ENCODE results near the gene HCN4.
"Not testable (repeated sequence)": the region's sequence is repeated elsewhere in the genome, so short reads cannot be mapped to it uniquely, and the experiment has no call there.

HCN4 gene

DNA sequence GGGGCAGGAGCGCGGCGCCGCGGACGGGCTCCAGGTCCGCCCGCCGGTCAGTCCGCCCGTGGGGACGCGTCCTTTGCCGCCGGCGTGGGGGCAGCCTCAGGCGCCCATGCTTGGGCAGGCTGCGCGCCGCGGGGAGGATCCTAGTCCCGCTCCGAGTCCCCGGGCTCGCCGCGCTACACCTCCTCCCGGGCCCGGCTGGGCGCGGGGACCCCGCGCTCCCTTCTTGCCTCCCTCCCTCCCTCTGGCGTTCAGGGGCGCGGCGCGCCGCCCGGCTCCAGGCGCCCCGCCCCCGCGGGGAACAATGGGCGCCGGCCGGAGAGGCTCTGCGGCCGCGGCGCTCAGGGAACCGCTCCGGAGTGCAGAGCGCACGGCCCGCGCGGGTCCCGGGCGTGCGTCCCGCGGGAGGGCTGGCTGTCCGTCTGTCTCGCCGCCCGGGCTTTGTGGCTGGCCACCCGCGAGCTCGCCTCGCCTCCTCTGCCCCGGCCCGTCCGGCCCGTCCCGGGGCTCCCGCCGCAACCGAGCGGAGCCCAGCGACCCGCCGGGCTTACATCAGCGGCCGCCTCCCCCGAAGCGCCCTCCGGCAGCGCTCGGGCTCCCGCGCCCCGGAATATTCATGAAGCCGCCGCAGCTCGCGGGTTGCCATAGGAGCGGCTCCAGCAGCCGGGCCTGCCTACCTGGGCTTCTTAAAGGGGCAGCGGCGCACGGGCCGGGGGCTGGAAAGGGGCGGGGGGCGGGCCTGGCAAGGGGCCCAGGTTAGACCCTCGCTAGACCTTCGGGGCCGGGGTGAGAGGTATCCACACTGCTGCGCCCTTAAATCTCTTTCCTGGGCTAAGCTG is at the start of gene HCN4:
HCN4 (minus strand) TSS at position 658 of the 836 bp plus-strand sequence. CDS start 688 bp downstream, outside the sequence.
- no peak for DNase-seq

DNA sequence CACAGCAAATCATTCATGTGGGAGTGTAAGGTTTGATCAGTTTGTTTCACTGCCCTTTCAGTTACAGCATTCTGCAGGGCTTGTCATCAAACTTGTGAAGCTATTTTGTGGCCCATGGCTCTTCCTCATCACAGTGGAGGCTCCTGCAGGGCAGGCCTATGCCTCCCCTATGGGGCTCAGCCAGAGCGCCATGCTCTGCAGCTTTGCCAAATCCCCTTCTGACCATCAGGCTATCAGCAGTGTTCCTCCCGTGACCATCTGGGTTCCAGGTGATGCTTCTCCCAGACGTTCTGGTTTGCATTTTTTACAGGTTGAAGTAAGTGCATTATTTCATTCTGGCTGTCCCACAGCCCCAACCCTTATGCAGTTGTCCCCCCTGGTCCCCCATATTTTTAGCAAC is 46.1 kb upstream of the HCN4 start:
- DNase-seq = no peak

DNA sequence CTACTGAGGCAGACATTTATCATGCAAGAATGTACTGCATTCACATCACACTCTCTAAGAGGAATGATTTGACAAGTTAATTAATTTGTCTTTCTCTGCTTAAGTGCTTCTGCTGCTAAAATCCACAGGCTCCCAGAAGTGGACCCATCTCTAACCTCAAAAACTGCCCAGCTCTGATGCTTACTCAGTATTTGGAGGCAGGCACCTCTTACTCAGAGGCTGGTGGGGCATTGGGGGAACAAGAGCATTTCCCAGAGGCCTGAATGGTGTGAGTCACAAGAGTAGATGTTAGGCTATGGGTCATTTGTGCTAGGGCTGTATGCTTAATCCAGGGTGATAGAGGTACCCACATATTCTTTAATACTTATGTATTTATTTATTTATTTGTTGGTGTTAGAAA is 34.4 kb upstream of the HCN4 start:
- DNase-seq = no peak

DNA sequence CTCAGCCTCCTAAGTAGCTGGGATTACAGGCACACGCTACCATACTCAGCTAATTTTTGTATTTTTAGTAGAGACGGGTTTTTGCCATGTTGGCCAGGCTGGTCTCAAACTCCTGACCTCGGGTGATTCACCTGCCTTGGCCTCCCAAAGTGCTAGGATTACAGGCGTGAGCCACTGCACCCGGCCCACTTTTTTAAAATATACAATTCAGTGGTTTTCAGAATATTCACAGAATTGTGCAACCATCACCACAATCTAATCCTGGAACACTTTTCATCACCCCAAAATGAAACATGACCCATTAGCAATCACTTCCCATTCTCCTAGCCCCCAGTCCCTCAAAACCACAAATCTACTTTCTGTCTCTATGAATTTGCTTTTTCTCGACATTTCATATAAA is 31.5 kb upstream of the HCN4 start:
- not testable (repeated sequence) for DNase-seq

DNA sequence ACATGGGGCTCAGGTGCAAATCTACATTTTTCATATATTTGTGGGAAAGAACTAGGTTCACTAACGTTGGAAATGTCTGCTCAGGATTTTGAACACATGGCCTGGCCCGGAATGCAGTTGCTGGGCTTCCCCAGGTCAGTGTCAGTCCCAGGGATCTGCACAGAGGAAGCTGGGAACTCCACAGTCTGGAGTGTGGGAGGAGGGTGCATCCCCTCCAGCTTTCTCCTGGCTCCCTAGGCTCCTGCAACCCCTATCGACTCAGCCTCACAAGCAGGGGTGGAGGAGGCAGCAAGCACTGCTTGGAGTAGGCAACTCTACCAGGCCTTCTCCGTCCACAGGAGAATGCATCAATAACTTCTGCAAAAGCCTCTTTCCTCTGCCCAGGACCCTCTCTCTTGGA is 30.1 kb upstream of the HCN4 start:
- DNase-seq = no peak

DNA sequence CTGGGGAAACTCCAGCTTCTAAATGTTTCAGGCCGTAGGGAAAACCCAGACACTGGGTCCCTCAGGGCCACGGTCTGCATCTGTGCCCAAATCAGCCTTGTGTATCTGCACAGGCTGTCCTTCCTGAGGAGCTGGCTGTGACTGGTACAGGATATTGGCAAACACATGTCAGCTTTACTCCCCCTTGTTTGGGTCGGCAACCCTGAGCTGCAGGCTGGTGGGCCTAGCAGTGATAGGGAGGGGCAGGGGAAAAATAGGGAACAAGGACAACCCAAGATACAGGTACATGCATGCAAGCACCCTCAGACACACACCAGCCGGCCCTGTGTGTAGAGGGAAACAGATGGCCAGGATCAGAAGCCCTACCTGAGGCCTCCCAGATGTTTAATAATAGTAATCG is 28.7 kb upstream of the HCN4 start:
- DNase-seq = no peak

DNA sequence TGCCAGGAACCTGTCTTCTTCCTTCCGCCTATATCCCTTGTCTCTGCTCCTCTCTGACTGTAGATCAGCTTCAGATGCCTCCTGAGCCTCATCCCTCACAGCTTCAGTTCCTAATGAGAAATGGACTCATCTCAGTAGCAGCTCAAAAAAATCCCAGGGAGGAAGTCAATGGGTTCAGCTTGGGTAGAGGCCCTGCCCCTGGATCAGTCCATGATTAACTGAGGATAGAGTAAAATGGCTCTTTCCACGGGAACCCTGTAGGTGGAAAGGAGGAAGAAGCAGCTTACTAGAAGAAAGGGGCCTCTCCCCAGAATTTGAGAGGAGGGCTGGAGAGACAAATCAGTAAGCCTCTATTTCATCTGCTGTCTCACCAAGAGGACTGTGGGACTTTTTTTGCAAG is 26.9 kb upstream of the HCN4 start:
- DNase-seq = no peak

DNA sequence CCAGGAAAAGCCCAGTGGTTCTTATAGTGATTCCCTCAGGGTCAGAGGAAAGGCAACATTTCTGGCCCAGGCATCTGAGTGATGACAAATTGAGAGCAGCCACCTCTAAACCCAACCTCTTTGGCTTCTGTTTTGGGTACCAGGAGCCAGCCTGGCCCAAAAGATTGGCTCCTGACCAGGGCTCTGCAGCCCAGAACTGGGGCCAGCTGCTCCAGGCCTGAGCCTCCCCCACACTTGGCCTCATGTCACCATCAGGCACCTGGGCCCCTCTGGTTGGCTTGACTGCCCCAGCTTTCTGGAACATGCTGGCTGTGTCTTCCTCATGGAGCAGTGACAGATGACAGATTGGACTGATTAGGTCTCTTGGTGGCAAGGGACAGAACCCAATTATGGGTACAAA is 26.0 kb upstream of the HCN4 start:
- no peak for DNase-seq

DNA sequence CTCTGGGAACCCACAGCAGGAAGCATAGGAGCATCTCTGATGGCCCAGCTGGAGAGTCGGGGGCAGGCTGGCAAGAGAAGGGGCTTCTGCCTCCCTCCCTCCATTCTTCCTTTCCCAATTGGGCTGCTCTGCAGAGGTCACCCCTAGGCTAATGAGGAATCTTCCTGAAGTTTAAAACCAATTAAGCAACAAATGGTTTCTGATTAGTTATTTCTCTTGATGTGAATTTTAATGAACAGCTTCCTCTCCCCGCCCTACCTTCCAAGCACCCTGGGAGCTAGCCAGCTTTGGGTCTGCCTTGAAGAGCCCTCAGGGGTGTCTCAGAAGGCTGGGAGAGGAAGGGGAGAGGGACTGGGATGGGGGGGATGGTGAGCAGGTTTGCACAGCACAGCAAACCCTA is 24.6 kb upstream of the HCN4 start:
- DNase-seq = no peak

DNA sequence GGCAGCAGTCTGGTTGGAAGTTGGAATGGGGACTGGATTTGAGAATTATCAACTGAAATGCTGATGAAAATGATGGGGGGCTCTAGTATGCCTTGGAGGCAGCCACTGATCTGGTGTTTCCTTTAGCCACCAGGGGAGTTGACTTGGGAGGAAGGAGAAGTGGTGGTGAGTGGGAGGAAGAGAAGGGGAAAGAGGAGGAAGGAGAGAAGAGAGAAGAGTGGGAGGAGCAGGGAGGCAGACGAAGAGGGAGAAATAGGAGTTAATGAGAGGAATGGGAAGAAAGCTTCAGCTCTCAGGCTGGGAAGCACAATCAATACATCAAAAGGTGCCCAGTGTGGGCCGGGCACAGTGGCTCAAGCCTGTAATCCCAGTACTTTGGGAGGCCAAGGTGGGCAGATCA is 23.3 kb upstream of the HCN4 start:
- DNase-seq = no peak

DNA sequence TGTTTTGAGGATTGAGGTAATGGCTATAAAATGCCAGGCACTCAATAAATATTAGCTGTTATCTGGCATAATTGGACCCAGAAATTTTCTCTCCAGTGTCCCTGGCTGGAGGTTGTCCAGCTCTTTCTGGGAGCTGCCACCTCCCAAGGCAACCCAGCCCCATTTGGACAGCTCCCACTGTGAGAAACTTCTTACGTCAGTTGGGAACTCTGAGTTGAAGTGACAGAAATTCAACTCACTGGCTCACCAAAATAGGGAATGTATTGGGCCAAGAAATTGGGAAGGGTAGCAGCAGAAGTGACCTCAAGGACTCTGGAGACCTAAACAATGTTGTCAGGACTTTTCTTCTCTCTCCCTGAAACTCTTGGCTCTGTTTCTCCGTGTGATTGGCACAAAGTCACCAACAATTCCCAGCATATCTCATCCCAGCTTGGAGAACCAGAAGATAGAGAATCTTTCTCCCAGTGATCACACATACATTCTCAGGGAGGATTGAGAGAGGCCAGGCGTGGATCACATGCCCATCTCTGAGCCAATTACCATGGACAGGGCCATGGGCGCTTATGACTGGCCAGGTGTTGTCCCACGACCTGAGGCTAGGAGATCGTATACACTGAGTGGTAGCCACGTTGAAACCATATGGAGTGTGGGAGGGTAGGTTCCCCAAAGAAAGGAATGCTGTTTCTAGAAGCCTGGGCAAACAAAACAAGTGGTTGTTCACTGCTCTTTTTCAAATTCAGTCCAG is 22.5 kb upstream of the HCN4 start:
- no peak for DNase-seq

DNA sequence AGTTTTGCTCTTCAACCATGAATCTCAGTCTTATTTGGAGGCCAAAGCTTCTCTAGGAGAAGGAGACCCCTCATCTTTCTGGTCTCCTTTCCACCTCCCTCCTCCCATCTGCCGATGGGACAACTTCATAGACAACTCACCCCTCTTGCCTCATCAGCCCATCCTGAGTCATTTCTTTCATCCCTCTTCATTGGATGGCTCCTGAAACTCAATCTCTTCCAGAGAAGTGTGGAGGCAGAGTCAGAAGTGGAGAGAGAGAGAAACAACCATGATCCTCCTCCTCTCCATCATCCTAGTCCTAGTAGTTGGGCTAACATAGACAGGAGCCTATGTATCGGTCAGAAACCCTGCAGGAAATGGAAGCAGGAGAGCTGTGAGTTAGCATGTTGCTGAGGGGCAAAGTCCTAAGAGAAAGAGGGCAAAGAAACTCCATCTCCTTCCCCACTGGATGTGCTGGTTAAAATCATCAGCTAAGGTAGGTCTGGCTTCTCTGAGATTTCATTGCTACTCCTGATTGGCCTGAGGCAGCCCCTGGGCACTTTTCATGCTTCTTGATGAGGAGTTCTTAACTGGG is 21.3 kb upstream of the HCN4 start:
- DNase-seq = no peak

DNA sequence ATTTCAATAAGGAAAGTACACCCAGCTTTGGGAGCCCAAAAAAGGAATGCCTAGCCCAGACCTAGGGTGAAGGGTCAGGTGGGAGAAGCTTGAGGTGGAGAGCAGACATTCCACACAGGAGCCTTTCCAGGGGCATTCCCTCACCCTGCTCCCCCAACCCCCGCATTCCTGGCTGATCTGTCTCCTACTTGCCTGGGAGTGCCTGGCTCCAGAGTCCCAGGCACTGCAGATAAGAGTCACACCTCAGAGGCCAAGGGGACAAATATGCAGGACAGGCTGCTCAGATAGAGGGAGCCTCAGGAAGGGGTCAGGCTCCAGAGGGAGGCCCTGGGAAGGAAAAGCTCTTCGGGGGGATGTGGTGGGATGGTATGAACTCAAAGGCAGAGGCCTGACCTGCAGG is 20.8 kb upstream of the HCN4 start:
- no peak for DNase-seq

DNA sequence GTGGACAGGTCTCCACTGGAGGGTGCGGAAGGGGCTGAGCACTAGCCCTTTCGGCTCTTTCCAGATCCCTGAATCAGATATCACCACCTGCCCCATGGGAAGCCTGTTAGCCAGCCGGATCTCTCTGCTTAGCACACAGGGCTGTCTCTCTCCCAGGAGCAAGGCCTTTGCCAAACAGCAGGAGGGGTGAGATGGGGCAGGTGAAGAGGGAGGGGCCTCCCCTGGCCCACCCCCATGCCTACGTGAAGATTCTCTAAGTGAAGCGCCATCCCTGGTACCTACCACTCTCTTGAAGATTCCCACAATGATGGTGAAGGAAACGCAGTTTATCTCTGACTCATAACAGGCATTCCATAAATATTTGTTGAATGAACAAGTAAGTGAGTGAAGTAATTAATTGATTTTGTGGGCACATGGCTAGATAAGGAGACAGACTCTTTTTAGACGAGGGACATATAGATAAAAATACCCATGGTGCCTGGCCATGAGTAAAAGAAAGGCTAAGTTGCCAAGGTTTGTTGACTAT is 19.6 kb upstream of the HCN4 start:
- DNase-seq = no peak

DNA sequence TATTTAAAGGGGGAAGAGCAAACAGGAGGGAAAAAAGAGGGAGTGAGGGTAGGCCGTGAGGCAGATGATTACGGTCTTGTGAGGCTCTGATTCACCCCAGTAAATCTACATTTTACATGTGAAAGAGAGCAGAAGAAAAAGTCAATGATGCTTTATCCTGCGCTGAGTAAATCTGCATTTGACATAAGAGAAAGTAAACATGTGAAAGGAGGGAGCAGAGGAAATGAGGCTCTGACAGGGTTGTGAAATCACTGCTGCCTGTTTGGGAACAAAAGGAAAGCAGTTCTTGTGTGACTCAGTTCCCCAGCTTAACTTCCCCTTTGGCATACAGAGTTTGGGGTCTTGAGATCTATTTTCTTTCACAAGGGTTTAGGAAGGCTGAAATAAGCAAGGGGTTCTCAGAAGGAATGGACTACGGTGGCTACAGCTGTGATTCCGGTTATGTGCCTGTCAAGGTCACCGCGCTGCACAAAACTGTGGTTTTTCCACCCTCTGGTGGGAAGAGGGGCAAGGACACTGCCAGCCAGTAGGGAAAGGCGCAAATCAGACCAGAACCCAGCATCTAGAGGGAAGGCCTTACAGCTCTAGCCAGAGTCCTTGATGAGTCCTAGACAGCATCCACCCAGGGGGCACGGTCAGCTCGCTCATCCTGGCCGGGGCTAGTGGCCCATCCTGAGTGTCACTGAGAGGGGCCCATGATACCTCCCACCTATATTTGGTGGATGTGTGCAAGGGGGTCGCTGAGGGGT is 18.9 kb upstream of the HCN4 start:
- no peak for DNase-seq

DNA sequence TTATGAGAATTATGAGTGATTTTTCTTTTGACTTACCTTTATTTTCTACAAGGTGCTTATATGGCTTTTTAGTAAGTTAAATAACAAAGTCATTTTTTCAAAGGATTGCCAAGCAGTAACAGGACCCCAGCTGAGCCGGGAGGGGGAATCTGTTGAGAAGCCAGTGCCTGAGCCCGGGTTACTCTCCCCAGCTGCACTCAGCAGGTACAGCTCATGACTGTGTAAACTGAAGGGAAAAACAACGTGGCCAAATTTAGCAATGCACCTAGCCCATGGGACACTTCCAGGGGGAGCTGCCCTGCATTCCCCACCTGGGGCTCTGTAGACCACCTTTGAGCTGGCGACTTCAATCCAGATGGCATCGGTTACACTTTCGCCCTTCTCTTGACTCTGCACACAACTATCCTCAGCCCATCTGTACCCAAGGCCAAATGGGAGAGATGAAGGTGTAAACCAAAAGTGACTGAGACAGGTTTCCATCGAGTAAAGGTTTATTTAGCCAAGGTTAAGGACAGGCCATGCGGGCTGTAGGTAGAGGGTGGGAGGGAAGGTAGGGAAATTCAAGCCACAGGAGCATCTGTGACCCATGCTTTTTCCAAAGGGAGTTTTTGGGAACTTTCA is 18.2 kb upstream of the HCN4 start:
- DNase-seq = no peak

DNA sequence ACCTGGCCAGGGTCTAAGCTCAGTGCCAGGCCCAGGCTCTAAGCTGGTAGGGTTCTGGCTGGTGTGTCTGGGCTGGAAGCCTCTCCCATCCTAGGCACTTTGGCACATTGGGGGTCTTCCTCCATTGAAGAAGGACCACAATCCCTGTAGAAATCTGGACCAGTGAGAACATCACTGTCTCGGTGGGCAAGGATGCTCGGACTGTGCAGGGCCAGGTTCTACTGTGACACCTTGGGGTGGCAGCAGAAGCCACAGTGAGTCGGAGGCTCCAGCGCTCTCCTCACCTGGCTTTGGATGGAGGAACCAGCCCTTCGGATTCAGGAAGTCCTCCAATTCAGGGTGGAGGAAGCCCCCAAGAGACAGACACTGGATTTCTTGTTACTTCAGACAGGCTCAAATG is 17.5 kb upstream of the HCN4 start:
- DNase-seq = no peak

DNA sequence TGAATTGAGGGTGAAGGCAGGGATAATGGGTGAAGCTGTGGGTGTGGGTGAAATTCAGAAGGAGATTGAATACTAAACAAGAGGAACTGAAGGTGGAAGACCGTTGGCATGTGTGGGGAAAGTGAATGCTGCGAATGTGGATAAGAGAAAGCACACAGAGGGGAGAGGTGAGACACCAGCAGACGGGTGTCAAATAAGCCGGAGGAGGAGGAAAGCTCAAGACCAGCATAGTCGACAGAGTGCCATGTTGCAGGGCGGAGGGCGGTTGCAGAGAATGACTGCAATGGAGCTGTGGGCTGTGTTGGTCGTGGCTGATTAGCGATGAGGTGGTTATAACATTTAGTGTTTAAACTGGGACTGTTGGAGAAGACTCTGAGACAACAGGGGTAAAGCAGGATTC is 16.4 kb upstream of the HCN4 start:
- no peak for DNase-seq

DNA sequence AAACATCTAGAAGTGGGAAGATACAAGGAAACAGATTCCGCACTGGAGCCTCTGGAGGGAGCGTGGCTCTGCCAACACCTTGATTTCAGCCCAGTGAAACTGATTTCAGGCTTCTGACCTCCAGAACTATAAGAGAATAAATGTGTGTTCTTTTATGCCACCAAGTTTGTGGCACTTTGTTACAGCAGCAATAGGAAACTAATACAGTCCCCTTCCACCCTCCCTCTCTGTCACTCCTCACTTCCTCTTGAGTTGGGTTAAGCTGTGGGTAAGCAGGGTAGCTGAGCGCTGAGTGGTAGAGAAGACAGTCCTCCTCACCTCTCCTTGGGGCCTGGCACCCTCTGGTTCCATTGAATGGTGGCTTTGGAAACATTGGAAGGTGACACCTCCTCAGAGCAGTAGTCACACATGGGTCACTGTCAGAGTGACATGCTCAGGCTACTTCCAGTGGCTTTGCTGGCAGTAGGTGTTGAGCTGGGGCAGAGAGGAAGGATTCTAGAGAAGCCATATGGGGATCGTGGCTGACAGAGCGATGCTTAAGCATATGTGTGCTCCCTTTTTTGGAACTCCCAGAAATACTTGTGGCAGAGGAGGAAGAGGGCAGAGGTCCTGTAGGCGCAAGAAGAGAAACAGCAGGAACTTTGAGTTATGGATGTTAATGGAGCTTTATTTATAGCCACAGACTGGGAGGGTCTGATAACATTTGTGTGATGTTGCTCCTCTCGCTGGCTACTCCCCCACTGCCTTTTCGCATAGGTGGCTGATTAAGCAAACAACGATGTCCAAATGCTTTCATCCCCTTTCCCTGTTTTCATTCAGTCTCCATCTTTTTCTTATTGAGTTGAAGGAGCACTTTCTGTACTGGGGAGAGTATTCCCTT is 14.8 kb upstream of the HCN4 start:
- no peak for DNase-seq

DNA sequence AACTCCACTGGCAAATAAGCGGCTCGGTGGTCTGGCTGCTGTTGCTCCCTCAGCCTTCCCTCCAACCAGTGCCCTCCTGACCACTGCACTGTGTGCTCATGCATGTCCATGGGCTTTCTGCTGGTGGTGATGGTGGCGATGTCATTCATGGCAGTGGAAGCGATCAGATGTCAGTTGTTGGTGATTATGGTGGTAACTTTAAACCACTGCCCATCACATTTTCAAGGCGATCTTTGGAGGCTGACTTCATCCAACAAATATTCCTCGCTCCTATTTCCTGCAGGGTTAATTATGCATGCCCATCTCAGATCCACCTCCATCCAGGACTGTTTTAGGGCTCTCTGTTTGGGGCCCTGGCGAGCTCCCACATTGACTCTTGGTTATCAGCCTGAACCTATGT is 13.4 kb upstream of the HCN4 start:
- DNase-seq = no peak

DNA sequence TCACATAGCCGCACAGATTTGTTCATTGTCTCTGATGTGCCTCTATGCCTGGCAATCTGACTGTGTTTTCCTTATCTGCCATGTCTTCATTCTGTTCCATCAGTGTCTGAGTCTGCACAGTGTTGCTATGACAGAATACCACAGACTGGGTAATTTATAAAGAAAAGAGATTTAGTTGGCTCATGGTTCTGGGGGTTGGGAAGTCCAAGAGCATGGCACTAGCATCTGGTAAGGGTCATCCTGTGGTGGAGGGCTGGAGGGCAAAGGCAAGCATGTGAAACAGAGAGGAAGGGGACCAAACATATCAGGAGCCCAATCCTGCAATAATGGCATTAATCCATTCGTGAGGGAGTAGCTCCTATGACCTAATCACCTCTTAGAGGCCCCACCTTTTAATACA is 11.9 kb upstream of the HCN4 start:
- no peak for DNase-seq

DNA sequence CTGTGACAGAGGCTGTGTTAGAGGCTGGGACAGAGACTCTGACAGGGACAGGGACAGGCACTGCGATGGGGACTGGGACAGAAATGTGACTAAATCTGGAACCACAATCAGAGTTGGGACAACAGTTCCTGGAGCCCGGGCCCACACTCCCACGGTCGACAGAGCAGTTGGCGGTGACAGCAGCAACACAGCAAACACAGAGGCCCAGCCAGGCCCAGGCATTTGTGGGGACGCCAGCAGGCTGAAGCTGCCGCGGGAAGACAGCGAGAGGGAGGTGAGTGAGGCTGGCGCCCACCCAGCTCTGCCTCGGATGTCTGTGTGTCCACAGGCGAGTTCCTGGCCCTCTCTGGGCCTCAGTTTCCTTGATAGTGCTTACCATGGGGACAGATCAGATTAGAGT is 9.3 kb upstream of the HCN4 start:
- no peak for DNase-seq

Measured in stimulated activated naive CD4-positive, alpha-beta T cell (primary cell).